HFFc6 (cell line): ENCODE measurements around the gene NKD1. TPM values are rescaled to one million over a fixed set of nuclear protein-coding genes. Genes with fewer than 3 reads are reported as not detected.

Source experiments
- DNase-seq: peaks from one replicate; pipeline ENCODE4 v3.0.0-alpha.2; 2018
- H3K27ac Mint-ChIP-seq: 2 replicates; pipeline ENCODE4 v1.8.0; 2020; ENCODE audit warnings: mild to moderate bottlenecking, mixed read lengths
- H3K27me3 Mint-ChIP-seq: 2 replicates; pipeline ENCODE4 v1.8.0; 2021; ENCODE audit warnings: mild to moderate bottlenecking, moderate library complexity, mixed read lengths; ENCODE audit not compliant: insufficient read depth
- H3K36me3 Mint-ChIP-seq: 2 replicates; pipeline ENCODE4 v1.8.0; 2021; ENCODE audit warnings: low read depth, mixed read lengths
- H3K4me1 Mint-ChIP-seq: 2 replicates; pipeline ENCODE4 v1.8.0; 2020; ENCODE audit warnings: low read depth, mixed read lengths
- H3K4me3 Mint-ChIP-seq: 2 replicates; pipeline ENCODE4 v1.8.0; 2020; ENCODE audit warnings: mild to moderate bottlenecking, moderate library complexity, mixed read lengths
- H3K9me3 Mint-ChIP-seq: 2 replicates; pipeline ENCODE4 v1.8.0; 2020; ENCODE audit warnings: mild to moderate bottlenecking, mixed read lengths
- CTCF ChIP-seq: fragments of 200-600 bp; sonication (generic); IDR thresholded peaks from 2 replicates; pipeline ENCODE4 v1.5.0; 2021; ENCODE audit warnings: antibody characterized with exemption, mild to moderate bottlenecking
- total RNA-seq, 6 experiments: library from RNA; stranded (reverse); fragmentation: NEBNext Ultra II Directional; extraction: Animal tissue kit (Norgen Biotek cat#: 25700); gene quantifications; 2 replicates in 1 of 6; 3 replicates in 5 of 6; pipeline ENCODE4 v1.2.3, GENCODE V29; 2021

The NKD1 gene
- total RNA-seq, 6 experiments from 2014 or later, result not detected

DNA sequence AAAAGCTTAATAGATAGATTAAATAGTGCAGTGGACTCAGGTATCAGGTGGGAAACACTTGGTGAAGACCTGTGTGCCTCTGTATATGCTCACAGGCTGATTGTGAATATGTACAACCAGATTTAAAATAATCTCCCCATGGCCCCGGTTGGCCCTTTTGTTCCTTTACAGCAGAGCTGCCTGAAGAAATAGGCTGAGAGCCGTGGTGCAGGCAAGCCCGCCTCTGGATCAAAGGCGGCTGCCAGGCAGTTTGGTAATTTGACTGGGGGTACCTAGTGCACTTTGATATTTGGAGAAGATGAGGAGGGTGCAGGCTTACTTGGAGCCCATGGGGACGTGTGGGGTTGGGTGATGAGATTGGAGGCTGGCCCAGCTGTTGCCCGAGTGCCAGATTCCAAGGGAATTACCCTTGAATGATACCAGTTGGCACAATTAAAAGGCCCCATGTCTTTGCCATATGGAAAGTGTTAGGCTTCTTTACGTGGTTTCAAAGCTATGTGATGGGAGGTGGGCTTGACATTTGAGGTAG lies 5.0 kb downstream of the NKD1 start:
- no peaks in the 10 kb centered on the region for H3K36me3 Mint-ChIP-seq
- no peaks in the 10 kb centered on the region for H3K4me1 Mint-ChIP-seq
- H3K9me3 Mint-ChIP-seq, result no peaks in the 10 kb centered on the region; the same call in 1 of the 2 replicates
- no peak overlapping the region for H3K4me3 Mint-ChIP-seq
- no peak overlapping the region for H3K27ac Mint-ChIP-seq
- no peak for DNase-seq
- no peak for TF ChIP-seq CTCF
- H3K27me3 Mint-ChIP-seq, result peaks cover 46% of the 10 kb centered on the region

DNA sequence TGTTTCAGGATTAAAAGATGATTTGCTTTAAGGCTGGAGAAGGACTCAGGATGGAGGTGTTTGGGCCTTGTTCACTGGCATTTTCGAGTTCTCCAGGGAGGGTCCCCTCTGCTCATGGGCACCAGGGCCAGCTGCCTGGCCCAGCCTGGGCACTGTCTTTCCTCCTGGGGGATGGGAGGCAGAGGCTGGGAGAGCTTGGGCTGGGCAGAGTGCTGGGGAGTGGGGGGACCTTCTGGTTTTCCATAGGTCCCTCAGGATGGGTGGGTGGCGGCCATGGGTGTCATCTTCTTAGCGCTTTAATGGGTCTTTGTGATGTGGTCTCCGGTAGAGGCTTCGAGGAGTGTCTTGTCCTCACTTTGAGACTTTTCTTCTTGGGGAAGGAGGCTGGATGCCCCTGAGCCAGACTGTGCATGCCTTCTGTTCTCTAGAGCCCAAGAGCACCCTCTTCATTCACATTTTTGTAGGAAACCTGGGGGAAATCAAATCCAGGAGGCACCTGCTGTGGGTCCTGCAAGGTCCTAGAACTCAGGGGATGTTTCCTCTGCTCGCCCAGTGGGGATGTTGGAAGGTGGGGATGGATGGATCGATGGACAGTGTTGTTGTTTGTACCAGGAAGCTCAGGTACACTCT lies 5.7 kb downstream of the NKD1 start:
- Mint-ChIP-seq H3K4me3 (no peak overlapping the region), H3K4me1 (no peaks in the 10 kb centered on the region), H3K27ac (no peak overlapping the region), H3K9me3 (no peaks in the 10 kb centered on the region; the same call in 1 of the 2 replicates), H3K36me3 (no peaks in the 10 kb centered on the region), H3K27me3 (peaks cover 45% of the 10 kb centered on the region)
- no peak for DNase-seq
- TF ChIP-seq CTCF, result no peak

GRCh38 chr16:50555269-50555875 lies 7.2 kb downstream of the NKD1 start:
- Mint-ChIP-seq H3K4me1 (no peaks in the 10 kb centered on the region), H3K27me3 (peaks cover 43% of the 10 kb centered on the region), H3K9me3 (no peaks in the 10 kb centered on the region; the same call in 1 of the 2 replicates), H3K27ac (no peak overlapping the region), H3K36me3 (no peaks in the 10 kb centered on the region), H3K4me3 (no peak overlapping the region)
- no peak for DNase-seq
- TF ChIP-seq CTCF, result no peak

DNA sequence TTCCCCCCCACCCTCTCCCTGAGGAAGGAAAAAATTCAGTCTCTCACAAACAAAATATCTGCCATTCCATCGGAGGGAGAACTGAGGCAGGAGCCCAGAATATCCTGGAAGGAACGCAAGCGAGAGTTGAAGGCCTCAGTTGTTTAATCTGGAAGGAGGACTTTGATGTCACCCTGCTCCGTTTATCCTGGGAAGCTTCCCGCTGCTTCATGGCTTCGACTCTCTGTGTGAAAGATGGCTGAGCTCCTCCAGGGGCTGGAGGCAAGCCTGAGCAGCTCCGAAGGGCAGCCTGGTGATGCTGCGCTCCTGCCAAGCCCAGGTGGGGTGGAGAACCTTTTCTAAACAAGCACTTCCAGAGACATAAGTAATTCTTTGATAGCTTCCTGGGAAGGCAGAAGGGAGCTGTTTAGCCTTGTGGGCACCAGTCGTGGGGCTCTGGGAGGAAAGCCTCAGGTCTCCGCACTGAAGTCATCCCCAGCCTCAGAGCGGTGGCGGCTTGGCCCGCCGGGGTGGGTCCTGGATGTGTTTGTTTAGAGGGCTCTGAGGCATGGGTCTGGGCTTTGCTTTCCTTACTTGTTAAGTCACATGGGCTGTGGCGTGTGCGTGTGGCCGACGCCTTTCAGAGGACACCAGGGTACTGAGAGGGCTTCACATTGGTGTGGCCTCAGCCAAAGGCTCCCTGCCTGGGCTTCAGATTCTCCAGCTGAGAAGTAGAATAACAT lies 7.9 kb downstream of the NKD1 start:
- Mint-ChIP-seq H3K4me1 (no peaks in the 10 kb centered on the region), H3K27ac (no peak overlapping the region), H3K9me3 (no peaks in the 10 kb centered on the region; the same call in 1 of the 2 replicates), H3K36me3 (no peaks in the 10 kb centered on the region), H3K27me3 (peaks cover 37% of the 10 kb centered on the region), H3K4me3 (no peak overlapping the region)
- no peak for DNase-seq
- no peak for TF ChIP-seq CTCF

DNA sequence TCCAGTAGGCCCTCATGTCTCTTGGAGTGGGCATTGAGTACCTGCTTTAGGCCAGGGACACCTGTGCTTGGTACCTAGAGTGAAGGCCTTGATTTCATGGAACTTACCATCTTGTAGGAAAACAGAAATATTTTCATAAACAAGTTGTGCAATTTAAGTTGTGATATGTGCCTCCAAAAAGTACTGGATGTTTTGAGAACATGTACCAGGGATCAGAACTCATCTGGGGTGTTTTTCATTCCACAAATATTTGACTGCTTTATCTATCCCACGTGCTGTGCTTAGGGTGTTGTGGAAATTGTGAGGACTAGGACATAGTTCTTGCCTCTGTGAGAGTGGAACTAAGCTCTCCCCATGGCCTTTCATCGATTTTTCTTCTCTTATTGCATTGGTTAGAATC lies 8.8 kb downstream of the NKD1 start:
- H3K36me3 Mint-ChIP-seq, result no peaks in the 10 kb centered on the region

More for the DNA sequence above, 8.8 kb downstream of the NKD1 start:
- peaks cover 31% of the 10 kb centered on the region for H3K27me3 Mint-ChIP-seq
- H3K4me3 Mint-ChIP-seq, result no peak overlapping the region
- no peak for TF ChIP-seq CTCF
- no peak overlapping the region for H3K27ac Mint-ChIP-seq
- H3K4me1 Mint-ChIP-seq, result no peaks in the 10 kb centered on the region
- no peak for DNase-seq
- H3K9me3 Mint-ChIP-seq, result no peaks in the 10 kb centered on the region; the same call in 1 of the 2 replicates
